ENCODE data around the gene POFUT2. TPM values are rescaled to one million over a fixed set of nuclear protein-coding genes. Genes with fewer than 3 reads are reported as not detected.

The POFUT2 gene
- total RNA-seq, 1 donor from 2014 or later = 62.5 TPM

DNA sequence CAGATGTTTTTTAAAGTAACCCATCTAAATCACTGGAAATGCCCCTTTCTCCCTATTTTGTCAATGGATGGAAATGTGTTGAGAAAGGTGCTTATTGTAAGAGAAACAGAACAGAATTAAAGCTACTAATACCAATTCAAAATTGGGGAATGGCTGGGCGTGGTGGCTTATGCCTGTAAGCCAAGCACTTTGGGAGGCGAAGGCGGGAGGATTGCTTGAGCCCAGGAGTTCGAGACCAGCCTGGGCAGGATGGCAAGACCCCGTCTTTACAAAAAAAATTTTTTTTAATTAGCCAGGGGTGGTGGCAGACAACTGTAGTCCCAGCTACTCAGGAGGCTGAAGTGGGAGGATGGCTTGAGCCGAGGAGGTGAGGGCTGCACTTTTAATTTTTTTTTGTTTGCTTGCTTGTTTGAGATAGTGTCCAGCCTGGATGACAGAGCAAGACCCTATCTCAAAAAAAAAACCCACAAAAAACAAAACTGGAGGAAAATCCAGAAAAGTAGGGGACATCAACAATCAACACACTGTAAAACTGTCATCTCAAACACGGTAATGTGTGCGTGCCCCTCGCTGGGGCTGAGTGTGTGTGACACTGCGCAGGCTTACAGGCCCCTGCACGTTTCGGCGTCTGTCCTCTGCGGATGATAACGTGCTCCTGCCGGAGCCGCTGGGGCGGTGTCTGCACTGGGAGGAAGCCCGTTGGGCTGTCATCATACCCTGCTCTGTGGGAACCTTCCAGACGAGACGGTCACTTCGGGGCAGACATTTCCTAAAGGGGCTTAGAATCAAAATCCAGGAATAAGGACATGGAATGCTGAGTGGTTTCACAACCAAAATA, 11.6 kb upstream of the POFUT2 start:
- no peaks in the 10 kb centered on the region for H3K27me3 Mint-ChIP-seq (ENCODE audit: low read depth)
- peaks cover 7% of the 10 kb centered on the region for H3K9me3 Mint-ChIP-seq
- DNase-seq (ENCODE audit: low spot score in 2 of 2, unreplicated experiment in 2 of 2) = peak in 1 of 2 experiments; percentile 19
- peaks cover 10% of the 10 kb centered on the region for H3K36me3 Mint-ChIP-seq
- peaks cover 44% of the 10 kb centered on the region for H3K4me1 Mint-ChIP-seq
- H3K27ac Mint-ChIP-seq = peak overlapping the region; percentile 86
- TF ChIP-seq, protein P1, sequence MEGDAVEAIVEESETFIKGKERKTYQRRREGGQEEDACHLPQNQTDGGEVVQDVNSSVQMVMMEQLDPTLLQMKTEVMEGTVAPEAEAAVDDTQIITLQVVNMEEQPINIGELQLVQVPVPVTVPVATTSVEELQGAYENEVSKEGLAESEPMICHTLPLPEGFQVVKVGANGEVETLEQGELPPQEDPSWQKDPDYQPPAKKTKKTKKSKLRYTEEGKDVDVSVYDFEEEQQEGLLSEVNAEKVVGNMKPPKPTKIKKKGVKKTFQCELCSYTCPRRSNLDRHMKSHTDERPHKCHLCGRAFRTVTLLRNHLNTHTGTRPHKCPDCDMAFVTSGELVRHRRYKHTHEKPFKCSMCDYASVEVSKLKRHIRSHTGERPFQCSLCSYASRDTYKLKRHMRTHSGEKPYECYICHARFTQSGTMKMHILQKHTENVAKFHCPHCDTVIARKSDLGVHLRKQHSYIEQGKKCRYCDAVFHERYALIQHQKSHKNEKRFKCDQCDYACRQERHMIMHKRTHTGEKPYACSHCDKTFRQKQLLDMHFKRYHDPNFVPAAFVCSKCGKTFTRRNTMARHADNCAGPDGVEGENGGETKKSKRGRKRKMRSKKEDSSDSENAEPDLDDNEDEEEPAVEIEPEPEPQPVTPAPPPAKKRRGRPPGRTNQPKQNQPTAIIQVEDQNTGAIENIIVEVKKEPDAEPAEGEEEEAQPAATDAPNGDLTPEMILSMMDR (IDR thresholded peaks at IDR 0.05; ENCODE audit: unreplicated experiment) = no peak
- no peak overlapping the region for H3K4me3 Mint-ChIP-seq

- Mint-ChIP-seq H3K36me3 (peaks cover 10% of the 10 kb centered on the region), H3K27me3 (ENCODE audit: low read depth) (no peaks in the 10 kb centered on the region), H3K9me3 (peaks cover 7% of the 10 kb centered on the region), H3K4me3 (no peak overlapping the region), H3K27ac (no peak overlapping the region), H3K4me1 (peaks cover 56% of the 10 kb centered on the region)
- TF ChIP-seq, protein P1 (IDR thresholded peaks at IDR 0.05; ENCODE audit: unreplicated experiment) = no peak
- no peak for DNase-seq (ENCODE audit: low spot score in 2 of 2, unreplicated experiment in 2 of 2)
Observed at GRCh38 chr21:45297869-45298268, 10.2 kb upstream of the POFUT2 start.

- no peak overlapping the region for H3K4me3 Mint-ChIP-seq
- peaks cover 61% of the 10 kb centered on the region for H3K4me1 Mint-ChIP-seq
- DNase-seq (ENCODE audit: low spot score in 2 of 2, unreplicated experiment in 2 of 2) = no peak
- TF ChIP-seq, protein P1 (IDR thresholded peaks at IDR 0.05; ENCODE audit: unreplicated experiment) = no peak
- H3K36me3 Mint-ChIP-seq = peaks cover 10% of the 10 kb centered on the region
- H3K27me3 Mint-ChIP-seq (ENCODE audit: low read depth) = no peaks in the 10 kb centered on the region
- H3K27ac Mint-ChIP-seq = no peak overlapping the region
- peaks cover 7% of the 10 kb centered on the region for H3K9me3 Mint-ChIP-seq
Observed at GRCh38 chr21:45297329-45297728, 9.6 kb upstream of the POFUT2 start.

GRCh38 chr21:45296638-45297037, 8.9 kb upstream of the POFUT2 start:
- TF ChIP-seq, protein P1 (IDR thresholded peaks at IDR 0.05; ENCODE audit: unreplicated experiment) = no peak
- Mint-ChIP-seq H3K4me3 (no peak overlapping the region), H3K36me3 (peaks cover 10% of the 10 kb centered on the region), H3K9me3 (peaks cover 7% of the 10 kb centered on the region), H3K27me3 (ENCODE audit: low read depth) (no peaks in the 10 kb centered on the region), H3K27ac (no peak overlapping the region), H3K4me1 (peaks cover 62% of the 10 kb centered on the region)
- DNase-seq (ENCODE audit: low spot score in 2 of 2, unreplicated experiment in 2 of 2) = no peak

DNA sequence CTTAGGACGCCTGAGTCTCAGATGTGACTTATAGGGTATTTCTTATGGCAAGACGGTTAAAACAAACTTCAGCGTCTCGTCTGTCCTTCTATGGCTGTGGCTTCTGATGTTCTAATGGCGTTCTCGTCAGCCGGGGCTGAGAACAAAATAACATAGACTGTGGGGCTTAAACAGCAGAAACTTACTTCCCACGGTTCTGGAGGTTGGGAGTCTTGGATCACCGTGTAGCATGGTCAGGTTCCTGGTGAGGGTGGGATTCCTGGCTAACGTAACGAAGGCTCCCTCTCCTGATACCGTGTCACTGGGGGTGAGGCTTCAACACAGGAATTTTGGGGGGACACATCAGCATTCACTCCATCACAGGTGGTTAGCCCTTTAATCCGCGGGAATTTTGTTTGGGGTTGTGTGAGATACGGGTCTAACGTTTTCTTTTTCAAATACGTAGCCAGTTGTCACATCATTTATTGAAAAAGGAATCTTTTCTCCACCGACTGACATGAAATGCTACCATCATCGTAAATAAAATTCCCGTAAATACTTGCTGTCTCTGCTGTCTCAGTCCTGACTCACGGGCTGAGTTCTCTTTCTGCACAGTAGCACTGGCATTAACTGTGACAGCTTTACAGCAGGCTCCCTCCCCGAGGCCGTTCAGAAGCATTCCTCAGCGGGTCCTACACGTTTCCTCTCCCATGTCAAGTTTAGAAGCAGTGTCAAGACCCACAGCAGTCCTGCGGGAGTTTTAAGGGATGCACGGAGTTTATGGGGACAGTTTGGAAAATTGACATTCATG, 8.1 kb upstream of the POFUT2 start:
- TF ChIP-seq, protein P1 (IDR thresholded peaks at IDR 0.05; ENCODE audit: unreplicated experiment) = no peak
- peak overlapping the region; percentile 33 for H3K4me3 Mint-ChIP-seq
- peak overlapping the region; percentile 97 for H3K27ac Mint-ChIP-seq
- H3K9me3 Mint-ChIP-seq = peaks cover 7% of the 10 kb centered on the region
- H3K4me1 Mint-ChIP-seq = peaks cover 66% of the 10 kb centered on the region
- no peaks in the 10 kb centered on the region for H3K27me3 Mint-ChIP-seq (ENCODE audit: low read depth)
- H3K36me3 Mint-ChIP-seq = peaks cover 10% of the 10 kb centered on the region
- peak in 1 of 2 experiments; percentile 47 for DNase-seq (ENCODE audit: low spot score in 2 of 2, unreplicated experiment in 2 of 2)
